Limb (tissue), 2 donors: ENCODE measurements around the gene TAOK1.

ENCODE experiments used
- DNase-seq, 2 donors: peaks; one replicate each; pipeline ENCODE4 v3.0.0-alpha.2; 2016; ENCODE audit errors: extremely low spot score in 2 of 2

Gene TAOK1

GRCh38 chr17:29378500-29378899, 11.7 kb upstream of the TAOK1 start:
- DNase-seq = no peak

GRCh38 chr17:29379084-29379991, 10.8 kb upstream of the TAOK1 start:
- no peak for DNase-seq

- no peak for DNase-seq
Measured at GRCh38 chr17:29383686-29384085, 6.5 kb upstream of the TAOK1 start.

- no peak for DNase-seq
Measured at GRCh38 chr17:29384901-29385300, 5.3 kb upstream of the TAOK1 start.

GRCh38 chr17:29386760-29387159, 3.4 kb upstream of the TAOK1 start:
- no peak for DNase-seq

GRCh38 chr17:29388937-29389336, 1.2 kb upstream of the TAOK1 start:
- DNase-seq = no peak

GRCh38 chr17:29390851-29391631, 878 bp downstream of the TAOK1 start:
- DNase-seq = peak in 1 of 2 donors; percentile 48

GRCh38 chr17:29393436-29393835, 3.3 kb downstream of the TAOK1 start:
- DNase-seq = no peak

- DNase-seq = no peak
Measured at GRCh38 chr17:29394761-29395160, 4.6 kb downstream of the TAOK1 start.

- no peak for DNase-seq
Measured at GRCh38 chr17:29396066-29396465, 5.9 kb downstream of the TAOK1 start.

- no peak for DNase-seq
Measured at GRCh38 chr17:29399634-29400033, 9.5 kb downstream of the TAOK1 start.

GRCh38 chr17:29400818-29401217, 10.7 kb downstream of the TAOK1 start:
- DNase-seq = no peak

GRCh38 chr17:29401258-29401657, 11.1 kb downstream of the TAOK1 start:
- no peak for DNase-seq

GRCh38 chr17:29407856-29408255, 17.7 kb downstream of the TAOK1 start:
- no peak for DNase-seq

GRCh38 chr17:29409963-29410362, 19.8 kb downstream of the TAOK1 start:
- DNase-seq = no peak

GRCh38 chr17:29412780-29413565, 22.8 kb downstream of the TAOK1 start:
- no peak for DNase-seq

GRCh38 chr17:29420128-29420527, 30.0 kb downstream of the TAOK1 start:
- no peak for DNase-seq

- no peak for DNase-seq
Measured at GRCh38 chr17:29430275-29430674, 40.1 kb downstream of the TAOK1 start.

- DNase-seq = no peak
Measured at GRCh38 chr17:29433541-29433940, 43.4 kb downstream of the TAOK1 start.

- DNase-seq = no peak
Measured at GRCh38 chr17:29434550-29434949, 44.4 kb downstream of the TAOK1 start.

- DNase-seq = no peak
Measured at GRCh38 chr17:29442451-29442850, 52.3 kb downstream of the TAOK1 start.
